Activated T-cell treated with anti-CD3 and anti-CD28 coated beads, Interleukin-2, amount 50 U/mL, for 48 hours (primary cell): ENCODE results near the gene SMYD3.

Experiments
- DNase-seq, 2 experiments: peaks; one replicate each; pipeline ENCODE4 v3.0.0-alpha.2; 2020

The SMYD3 gene

DNA sequence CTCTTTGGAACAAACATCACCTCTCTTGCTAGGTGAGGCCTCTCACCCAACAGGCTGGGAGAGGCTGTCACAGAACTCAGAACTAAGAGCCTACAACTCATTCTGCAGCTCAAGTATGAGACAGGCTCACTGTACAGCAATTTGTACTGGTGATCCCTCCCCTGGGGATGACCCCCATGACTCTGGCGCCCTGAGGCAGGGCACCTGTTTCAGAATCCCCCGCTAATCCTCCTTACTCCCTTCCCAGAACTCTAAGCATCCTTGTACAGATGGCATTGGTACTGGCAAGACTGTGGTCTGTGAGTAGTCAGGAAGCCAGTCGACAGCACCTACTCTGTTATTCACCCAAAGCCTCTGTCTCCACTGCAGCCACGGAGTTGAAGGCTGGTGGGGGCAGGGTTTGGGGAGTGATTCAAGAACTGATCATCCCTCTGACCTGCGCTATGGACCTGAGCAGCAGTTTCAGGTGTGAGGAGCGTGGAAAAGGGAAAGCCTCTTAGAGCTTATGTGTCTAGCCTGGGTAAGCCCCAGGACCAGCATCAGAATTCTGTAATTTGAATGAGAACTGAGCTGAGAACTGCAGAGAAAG, 696.8 kb downstream of the SMYD3 start:
- DNase-seq, result no peak

DNA sequence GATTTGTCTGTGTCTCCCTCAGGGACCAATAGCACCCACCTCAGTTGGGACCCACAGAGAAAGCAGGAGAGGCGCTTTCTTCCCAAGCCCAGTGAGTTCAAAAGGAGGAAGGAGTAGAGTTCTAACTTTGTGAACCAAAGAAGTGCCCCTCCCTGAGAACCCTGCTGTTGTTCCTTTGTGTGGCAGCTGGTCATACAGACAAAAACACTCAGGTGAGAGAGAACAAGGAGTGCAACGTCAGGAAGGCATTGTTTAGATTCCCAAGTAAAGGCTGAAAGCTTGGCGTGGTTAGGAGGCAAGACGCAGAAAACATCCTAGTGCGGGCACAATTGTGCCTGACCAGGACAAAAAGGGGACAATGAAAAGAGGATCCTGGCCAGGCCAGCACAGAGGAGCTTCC, 697.7 kb downstream of the SMYD3 start:
- no peak for DNase-seq

- DNase-seq, result no peak
These were observed 698.9 kb downstream of the SMYD3 start for GRCh38 chr1:245807954-245808719.

- no peak for DNase-seq
These were observed 699.8 kb downstream of the SMYD3 start for GRCh38 chr1:245807306-245807705.

- DNase-seq, result no peak
These were observed 701.5 kb downstream of the SMYD3 start for GRCh38 chr1:245805532-245805931.

DNA sequence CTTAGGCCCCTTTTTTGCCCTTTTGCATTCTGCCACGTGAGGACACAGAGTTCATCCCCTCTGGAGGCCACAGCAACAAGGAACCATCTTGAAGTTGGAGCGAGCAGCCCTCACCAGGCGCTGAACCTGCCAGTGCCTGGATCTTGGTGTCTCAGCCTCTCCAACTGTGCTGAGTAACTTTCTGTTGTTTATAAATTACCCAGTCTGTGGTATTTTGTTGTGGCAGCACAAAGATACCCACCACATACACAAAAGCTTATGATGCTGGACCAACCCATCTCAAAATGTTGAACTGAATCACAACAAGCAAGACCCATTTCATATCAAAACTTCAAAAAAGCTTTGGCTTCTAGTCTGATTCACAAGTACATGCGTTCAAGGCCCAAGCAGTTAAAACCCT, 702.4 kb downstream of the SMYD3 start:
- no peak for DNase-seq

GRCh38 chr1:245803666-245804037, 703.4 kb downstream of the SMYD3 start:
- DNase-seq, result no peak

DNA sequence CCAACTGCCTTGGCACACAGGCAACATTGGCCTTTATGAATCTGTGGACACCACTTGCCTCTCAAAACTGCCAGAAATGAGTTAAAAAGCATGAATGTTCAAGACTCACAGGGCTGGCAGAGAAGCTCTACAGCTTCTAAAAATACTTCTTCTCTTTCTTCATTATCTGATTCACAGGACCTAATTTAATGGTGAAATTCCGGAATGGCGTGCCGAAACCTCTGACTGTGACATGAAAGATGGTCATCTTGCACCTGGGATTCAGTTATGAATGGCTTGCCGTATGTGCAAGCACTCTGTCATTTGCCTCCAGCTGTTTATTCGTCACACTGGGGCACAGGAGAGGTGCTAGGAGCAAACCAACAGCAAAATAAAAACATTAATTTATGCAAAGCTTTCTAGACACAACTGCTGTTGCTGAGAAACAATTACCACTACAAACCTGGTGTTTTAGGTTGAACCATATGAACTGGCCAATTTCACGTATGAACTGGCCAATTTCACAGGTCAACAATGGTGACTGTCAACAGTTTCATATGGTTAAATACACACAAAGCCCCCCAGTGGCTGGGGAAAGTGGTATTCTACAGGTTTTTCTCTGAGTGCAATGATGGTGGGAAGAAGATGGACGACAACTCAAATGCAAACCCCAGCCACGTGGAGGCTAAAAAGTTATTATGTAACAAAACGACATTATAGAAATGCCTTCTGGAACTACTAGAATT, 704.0 kb downstream of the SMYD3 start:
- DNase-seq, result no peak

DNA sequence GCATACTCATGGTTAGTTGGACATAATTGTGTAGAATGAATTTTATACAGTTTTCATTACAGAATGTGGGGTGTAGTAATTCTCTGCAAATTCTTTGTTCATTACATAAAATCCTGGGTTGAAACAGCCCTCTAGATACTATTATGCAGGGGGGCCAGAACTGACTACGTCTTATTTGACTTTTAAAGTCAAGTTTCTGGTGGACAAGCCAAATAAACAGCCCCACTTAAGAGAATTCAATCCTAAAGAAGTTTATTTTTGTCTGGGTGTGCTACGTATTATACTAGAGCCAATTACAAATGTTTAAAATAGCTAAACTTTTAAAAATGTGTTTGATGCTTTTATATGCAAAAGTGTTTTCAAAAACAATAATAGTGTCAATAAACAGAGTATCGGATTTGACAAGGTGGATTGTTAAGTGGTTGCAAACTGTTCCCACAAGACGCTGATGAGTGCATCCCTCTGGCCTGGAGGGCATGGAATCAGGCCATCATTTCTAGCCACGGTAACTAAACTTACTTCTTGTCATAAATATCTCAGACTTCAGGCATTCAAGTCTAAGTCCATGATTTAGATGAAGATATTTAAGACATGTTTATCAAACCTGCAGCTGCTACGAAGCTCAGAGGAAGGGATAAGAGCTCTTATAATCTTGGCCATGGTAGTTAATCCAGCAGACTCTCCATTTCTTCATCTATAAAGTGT, 706.0 kb downstream of the SMYD3 start:
- DNase-seq, result no peak

DNA sequence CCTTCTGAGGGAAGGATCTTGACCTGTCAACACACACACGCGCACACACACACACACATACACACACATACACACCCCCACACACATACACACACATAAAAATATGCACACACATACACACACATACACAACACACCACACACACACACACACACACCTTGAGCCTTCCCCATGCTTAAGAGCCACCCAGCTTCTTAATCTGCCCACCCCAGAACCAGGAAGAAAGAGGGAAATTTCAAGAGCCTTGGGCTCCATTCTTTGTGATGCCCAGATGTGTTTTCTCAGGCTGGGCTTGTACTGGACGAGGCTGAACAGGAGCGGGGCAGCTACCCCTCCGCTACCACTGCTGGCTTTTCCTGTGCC, 708.7 kb downstream of the SMYD3 start:
- DNase-seq, result no peak

- no peak for DNase-seq
These were observed 709.3 kb downstream of the SMYD3 start for GRCh38 chr1:245797592-245798348.

DNA sequence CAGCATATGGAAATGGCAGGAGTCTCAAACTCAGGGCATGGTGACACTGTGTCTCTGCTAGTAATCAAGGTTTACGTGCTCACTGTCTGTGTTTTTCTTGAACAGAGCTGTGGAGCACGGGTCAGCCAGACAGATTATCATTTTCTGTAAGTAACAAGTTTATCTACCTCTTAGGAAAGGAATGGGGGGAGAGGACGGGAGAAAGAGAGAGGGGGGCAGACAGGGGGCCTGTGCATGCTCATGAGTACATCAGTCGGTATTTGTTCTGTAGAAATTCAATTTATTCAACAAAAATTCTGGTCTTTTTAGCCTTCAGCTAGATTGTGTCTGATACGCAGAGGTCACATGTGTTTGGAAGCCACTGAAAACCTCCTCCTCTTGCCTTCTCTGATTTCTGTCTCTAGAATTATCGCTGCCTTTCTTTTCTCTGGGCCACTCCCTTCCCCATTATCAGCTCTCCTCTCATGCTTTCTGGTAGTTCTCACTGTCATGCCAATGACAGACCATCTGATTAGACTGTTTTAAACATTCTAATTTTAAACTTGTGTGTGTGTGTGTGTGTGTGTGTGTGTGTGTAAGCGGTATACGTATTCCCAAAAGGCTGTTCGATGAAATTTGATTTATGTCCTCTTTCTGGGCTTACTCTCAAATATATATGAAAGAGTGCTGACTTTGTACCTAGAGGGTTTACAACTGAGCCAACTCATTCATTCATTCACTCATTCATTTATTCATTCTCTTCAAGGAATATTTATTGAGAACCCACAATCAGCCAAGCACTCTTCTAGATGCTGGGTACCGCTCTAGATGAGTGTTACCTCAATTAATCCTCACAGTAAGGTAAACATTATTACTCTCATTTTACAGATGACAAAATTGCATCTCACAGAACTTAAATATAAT, 715.4 kb downstream of the SMYD3 start:
- no peak for DNase-seq

- no peak for DNase-seq
These were observed 716.6 kb downstream of the SMYD3 start for GRCh38 chr1:245790441-245790840.

DNA sequence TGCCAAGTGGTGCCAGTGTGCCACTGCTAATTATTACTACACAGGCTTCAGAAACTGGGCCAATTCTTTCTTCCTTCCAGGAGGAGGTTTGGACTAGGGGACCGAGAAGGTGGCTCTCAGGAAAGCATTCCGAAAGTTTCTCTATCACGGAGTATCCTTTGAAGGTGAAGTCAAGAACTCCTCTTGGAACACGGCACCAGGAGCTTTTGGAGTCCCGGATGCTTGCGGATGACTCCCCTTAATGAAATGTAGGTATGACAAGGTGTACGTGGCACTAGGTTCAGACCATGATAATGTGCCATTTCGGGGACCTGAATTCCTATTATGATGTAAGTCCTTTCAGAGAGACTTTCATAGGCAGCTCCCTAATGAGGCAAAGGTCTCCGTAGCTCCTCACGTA, 718.2 kb downstream of the SMYD3 start:
- DNase-seq, result no peak

GRCh38 chr1:245788269-245788668, 718.8 kb downstream of the SMYD3 start:
- DNase-seq, result no peak

- no peak for DNase-seq
These were observed 720.1 kb downstream of the SMYD3 start for GRCh38 chr1:245786948-245787347.

DNA sequence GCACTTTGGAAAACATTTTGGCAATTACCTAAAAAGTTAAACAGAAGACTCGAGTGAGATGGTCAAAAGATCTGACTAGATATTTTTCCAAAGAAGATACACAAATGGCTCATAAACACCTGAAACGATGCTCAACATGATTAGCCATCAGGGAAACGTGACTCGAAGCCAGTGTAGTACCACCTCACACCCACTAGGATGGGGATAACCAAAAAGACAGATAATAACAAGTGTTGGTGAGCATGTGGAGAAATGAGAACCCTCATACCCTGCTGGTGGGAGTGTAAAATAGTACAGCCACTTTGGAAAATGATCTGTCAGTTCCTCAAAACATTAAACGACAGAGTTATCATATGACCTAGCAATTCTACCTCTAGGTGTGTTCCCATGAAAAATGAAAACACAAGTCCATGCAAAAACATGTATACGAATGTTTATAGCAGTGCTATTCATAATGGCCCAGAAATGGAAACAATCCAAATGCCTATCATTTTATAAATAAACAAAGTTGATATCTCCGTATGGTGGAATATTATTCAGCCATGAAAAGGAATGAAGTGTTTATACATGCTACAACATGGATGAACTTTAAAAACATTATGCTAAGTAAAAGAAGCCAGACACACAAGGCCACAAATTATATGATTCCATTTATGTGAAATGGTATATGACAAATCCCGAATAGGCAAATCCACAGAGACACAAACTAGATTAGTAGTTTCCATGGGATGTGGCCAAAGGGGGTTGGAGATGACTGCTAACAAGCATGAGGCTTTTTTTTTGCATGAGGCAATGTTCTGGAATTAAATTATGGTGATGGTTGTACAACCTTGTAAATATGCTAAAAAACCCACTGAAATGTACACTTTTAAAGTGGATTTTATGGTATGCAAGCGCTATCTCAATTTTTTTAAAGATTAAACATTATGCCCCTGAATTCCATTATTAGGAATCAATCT, 727.0 kb downstream of the SMYD3 start:
- no peak for DNase-seq

DNA sequence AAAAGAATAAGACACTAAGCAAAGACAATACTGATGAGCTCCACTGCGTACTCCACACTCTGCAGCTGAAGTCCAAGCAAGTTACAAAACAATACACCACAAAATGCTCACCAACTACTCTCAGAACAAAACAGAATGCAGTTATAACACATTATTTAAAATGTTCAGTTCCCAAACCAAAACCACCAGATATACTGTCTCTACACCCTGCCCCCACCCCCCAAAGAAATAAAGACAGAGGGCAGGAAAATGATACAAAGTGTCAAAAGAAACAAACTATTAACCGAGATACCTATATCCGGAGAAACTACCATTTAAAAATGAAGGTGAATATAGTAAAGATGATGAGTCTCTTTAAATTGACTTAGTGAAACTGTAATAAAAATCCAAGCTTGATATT, 729.3 kb downstream of the SMYD3 start:
- DNase-seq, result no peak

GRCh38 chr1:245776694-245777332, 730.3 kb downstream of the SMYD3 start:
- no peak for DNase-seq

DNA sequence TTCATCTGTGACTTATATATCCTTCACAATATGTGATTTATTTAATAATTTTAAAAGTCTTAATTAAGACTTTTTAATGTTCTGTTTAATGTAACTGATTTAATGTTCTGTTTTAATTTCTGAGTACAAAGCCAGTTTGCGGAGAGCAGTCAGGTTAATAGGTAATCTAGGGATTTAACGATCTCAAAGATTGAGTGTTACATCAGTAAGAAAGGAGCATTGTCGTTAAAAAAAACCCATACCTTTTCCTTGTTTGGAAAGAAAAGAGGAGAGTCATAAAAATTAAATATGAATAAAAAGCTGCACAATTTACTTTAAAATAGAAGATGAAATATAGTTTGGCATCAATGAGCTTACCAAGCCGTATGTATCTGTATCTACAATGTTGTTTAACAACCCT, 730.9 kb downstream of the SMYD3 start:
- DNase-seq, result no peak
